GOT3 (cell line): ENCODE measurements around the gene DEPP1.

Experiments used
- DNase-seq: peaks from one replicate; lab custom pipeline; 2025; ENCODE audit warnings: mixed read lengths; lab: John Stamatoyannopoulos, UW

DEPP1 gene

GRCh38 chr10:44954042-44954441 is 24.6 kb downstream of the DEPP1 start:
- DNase-seq: no peak

- DNase-seq: no peak
Measured at GRCh38 chr10:44952779-44953231, 25.8 kb downstream of the DEPP1 start.

- no peak for DNase-seq
Measured at GRCh38 chr10:44951576-44952226, 26.9 kb downstream of the DEPP1 start.

GRCh38 chr10:44950326-44951225 is 28.0 kb downstream of the DEPP1 start:
- no peak for DNase-seq

GRCh38 chr10:44949915-44950314 is 28.7 kb downstream of the DEPP1 start:
- DNase-seq: no peak

- no peak for DNase-seq
Measured at GRCh38 chr10:44949127-44949802, 29.3 kb downstream of the DEPP1 start.

GRCh38 chr10:44948642-44949041 is 30.0 kb downstream of the DEPP1 start:
- no peak for DNase-seq

- DNase-seq: no peak
Measured at GRCh38 chr10:44947371-44948152, 31.0 kb downstream of the DEPP1 start.

GRCh38 chr10:44946205-44946604 is 32.4 kb downstream of the DEPP1 start:
- no peak for DNase-seq

- no peak for DNase-seq
Measured at GRCh38 chr10:44944354-44944753, 34.3 kb downstream of the DEPP1 start.

GRCh38 chr10:44939691-44940401 is 38.8 kb downstream of the DEPP1 start:
- DNase-seq: no peak

GRCh38 chr10:44938956-44939355 is 39.7 kb downstream of the DEPP1 start:
- no peak for DNase-seq

- no peak for DNase-seq
Measured at GRCh38 chr10:44937196-44938005, 41.2 kb downstream of the DEPP1 start.

- DNase-seq: no peak
Measured at GRCh38 chr10:44936314-44936975, 42.2 kb downstream of the DEPP1 start.

GRCh38 chr10:44935966-44936295 is 42.7 kb downstream of the DEPP1 start:
- DNase-seq: no peak

GRCh38 chr10:44935201-44935965 is 43.2 kb downstream of the DEPP1 start:
- no peak for DNase-seq

- DNase-seq: no peak
Measured at GRCh38 chr10:44934416-44935200, 44.0 kb downstream of the DEPP1 start.
